Left renal pelvis (tissue), 4 donors: ENCODE results near the gene TMEM131. TPM values are rescaled to one million over a fixed set of nuclear protein-coding genes. Genes with fewer than 3 reads are reported as not detected.

Experiments
- DNase-seq, 4 donors: peaks; one replicate each; pipeline ENCODE4 v3.0.0-alpha.2; 2013; ENCODE audit warnings: low read depth in 4 of 4, low spot score in 3 of 4
- polyA plus RNA-seq, 4 donors: library from polyadenylated mRNA; unstranded; fragments of 120-200 nt; gene quantifications; one replicate each; pipeline ENCODE4 v1.2.1, GENCODE V29; 2013; ENCODE audit not compliant: insufficient read length in 4 of 4

The TMEM131 gene
- polyA plus RNA-seq, 4 donors: 46.5 to 52.6 (median 50.4) TPM

DNA sequence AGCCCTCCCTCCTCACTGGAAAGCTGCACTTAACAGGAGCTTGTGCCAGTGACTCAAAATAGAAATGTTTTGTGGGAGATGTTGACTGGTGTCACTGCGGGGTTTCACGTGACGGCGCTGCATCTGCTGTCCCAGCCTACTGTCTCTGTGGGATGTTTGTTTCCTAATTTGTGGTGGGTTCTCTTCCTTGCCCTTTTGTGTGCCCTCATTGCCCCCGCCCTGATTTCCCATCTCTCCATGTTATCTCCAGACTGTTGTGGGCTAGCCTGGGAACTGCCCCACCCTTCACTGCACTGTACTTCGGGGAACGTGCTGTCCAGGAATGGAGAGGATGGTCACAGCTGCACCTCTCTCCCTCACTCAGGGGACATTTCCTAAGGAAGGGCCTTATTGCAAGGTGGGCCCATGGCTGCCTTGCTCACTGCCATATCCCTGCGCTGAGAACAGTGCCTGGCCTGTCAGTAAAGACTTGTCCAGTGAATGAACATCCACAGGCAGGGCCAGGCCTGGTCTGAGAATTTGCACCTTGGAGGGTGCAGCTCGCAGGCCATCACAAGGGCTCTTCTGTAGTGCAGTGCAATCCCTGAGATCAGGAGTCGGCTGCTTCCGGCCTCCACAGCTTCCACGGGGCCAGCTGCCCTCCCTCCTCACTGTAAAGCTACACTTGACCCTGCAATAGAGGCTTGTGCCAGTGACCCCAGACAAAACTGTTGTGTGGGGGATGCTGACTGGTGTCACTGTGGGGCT is 264.3 kb downstream of the TMEM131 start:
- no peak for DNase-seq

- DNase-seq: no peak
Observed at GRCh38 chr2:97730245-97730644, 265.5 kb downstream of the TMEM131 start.

DNA sequence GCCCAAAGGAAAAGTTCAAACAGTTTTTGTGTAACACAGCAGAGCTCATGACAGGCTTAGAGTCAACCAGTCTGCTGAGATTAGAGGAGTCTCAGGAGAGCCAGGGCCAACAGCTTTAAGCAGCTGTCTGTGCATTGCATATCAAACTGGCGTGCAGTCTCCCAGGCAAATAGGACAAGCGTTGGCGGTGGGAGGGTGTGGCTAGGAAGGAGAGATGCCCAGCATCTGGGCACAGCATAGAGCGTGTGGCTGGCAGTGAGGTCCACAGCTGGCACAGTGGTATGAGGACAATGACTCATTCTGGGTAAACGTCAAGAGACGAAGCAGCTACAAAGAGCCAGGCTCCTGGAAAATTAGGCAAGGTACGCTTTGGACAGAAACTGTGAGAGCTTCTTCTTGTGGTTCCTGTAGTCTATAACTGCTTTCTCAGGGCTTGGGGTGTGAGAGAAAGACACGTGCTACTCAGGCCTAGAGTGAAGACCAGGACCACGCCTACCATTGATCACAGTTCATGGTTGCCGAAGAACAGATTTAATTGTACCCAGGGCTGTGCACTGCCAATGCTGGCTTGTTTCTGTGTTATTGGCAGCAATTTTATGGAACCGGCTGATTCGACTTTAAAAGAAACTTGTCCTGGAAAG is 267.5 kb downstream of the TMEM131 start:
- no peak for DNase-seq

DNA sequence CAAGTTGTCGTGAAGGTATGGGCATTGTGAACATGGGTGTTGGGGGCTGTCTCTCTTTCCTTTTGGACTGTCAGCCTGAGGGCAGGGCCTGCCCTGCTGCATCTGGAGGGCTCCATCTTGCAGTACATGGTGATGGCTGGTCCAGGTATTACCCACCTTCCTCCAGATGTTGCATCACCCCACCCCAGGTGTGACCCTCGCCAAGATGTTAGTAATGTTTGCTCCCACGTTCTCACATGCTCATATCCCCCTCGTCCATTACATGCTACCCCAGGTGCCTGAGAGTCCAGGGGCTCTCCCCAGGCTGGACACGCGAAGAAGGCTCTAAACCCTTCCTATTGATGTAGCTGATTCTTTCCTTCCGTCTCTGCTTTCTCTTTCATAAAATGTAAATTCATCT is 268.5 kb downstream of the TMEM131 start:
- DNase-seq: no peak

DNA sequence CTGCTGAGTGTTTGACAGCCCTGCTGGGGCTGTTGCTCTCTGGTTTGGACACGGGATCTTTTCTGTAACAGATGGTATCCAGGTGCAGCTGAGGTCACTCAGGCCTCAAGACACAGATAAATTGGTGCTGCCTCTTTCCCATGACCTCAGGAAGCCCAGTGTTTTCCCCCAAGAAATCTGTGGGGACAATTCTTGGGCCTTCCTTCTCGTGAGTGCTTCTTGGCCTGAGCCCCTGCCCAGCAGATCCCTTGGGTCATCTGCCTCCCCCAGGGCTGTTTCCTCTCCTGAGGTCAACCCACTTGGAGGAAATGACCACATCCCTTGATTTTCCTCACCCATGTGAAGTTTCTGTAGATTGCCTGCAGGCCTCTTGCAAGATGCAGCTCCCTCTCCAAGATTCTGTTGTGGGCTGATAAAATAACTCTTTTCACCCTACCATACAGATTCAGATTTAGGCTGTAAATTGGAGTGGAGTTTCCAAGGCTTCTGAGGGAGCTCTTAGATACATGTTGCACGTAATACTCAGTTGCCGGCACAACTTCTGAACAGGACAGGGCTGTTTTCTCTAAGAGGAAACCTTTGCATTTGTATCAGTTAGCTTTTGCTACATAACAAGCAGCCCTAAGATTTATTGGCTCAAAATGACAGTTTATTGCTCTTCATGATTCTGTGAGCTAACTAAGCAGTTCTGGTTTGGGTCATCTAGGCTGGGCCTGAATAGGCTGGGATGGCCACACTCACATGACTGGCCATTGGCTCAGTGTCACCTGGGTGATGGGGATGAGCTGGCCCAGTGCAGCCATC is 269.3 kb downstream of the TMEM131 start:
- no peak for DNase-seq

- no peak for DNase-seq
Observed at GRCh38 chr2:97724946-97725688, 270.6 kb downstream of the TMEM131 start.

- DNase-seq: no peak
Observed at GRCh38 chr2:97724501-97724900, 271.2 kb downstream of the TMEM131 start.

GRCh38 chr2:97724073-97724410 is 271.7 kb downstream of the TMEM131 start:
- DNase-seq: no peak

DNA sequence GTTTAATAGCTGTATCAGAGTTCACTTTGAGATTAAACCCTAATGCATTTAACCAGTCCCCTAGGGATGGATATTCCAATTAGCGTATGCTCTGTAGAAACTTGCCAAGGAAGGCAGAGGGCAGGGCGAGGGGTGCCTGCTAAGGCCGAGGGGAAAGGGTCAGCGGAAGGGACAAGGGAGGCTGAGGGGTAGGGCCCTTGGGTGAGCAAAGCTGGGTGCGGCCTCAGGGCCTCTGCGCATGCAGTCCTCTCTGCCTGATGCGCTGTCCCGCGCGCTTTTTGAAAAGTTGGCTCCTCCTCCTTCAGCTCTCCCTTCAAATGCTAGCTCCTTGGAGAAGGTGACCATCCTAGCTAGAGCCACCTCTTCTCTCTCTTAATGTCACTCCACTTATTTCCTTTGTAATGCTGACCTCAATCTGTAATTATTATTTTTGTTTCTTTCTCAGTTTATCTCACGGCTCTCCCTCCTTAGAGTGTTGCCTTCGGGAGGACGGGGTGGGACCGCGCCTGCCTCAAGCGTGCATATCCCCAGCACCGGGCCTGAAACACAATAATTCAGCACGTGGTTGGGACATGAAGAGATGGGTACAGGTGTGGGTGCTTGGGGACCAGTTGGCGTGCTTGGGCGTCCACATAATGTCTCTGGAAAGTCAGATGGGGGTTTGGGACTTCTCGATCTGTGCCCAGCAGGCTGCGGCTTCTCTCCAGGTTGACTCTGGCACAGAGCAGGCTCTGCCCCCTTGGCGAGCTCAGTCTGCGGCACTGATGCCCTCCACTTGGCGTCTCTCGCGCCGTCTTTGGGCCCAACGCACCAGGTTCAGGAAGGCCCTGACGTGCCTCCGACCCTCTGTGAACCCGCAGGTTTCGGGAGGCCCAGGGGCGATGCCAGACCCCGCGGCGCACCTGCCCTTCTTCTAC is 272.3 kb downstream of the TMEM131 start:
- no peak for DNase-seq

GRCh38 chr2:97722227-97722626 is 273.5 kb downstream of the TMEM131 start:
- DNase-seq: no peak

DNA sequence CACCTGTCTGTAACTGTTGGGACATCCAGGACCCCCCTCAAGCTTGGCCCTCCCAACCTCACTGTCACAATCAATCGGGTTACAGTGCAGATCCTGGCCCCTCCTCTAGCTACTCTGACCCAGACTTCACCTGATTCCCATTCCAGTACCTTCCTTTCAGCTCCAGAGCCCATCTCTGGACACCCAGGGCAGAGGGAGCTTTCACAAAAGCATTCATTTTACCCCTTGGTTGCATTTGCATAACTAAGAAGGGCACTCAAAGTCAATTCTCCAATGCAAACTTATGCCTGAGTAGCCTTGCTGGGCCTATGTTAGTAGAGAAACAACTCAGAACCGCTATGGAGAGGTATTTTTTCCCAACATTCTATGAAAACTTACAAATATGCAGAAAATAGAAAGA is 275.0 kb downstream of the TMEM131 start:
- no peak for DNase-seq

DNA sequence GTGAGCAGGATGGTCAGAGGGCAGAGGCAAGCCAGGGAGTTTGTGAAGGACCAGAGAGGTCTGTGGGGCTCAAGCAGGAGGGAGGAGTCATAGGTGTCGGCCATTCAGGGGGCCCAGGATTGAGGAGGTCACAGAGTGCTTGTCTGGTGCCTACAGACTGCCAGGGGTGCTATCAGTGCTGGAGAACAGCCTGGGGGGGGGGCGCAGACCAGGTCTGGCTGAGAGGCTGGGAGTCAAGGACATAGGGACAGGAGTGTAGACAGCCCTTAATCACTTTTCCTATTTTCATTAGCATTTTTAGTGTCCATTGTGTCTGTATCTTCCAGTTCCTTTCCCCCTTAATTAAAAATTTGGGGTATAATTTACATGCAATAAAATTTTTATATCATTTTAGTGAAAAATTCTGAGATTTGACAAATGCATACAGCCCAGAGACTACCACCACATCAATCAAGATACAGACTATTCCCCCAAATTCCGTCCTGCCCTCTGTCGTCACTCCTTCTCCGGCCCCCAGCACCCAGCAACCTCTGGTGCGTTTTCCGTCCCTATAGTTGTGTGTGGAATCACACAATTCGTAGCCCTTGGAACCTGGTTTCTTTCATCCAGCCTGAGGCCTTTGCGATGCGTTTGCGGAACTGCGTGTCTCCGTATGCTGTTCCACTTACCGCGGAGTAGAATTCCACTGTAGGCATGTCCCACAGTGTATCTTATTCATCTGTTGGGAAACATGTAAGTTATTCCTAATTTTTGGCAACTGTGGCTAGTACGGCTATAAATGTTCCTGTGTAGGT is 276.2 kb downstream of the TMEM131 start:
- no peak for DNase-seq

DNA sequence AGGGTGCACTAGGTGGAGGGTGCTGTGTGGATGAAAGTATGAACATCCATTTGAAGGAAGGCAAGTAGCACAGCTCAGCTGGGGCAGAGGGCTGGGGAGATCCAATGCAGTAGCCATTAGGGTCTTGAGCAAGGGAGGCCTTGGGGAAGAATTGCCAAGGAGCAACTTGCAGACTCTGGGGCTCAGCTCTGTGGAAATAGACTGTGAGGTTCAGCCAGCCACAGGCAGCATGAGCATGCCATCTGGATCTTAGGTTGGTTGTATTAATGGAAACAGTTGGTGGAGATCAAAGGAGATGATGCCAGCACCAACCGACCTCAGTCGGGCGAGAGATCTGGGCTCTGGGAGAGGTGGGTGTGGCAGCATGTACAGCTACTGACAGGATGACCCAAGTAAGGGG is 276.8 kb downstream of the TMEM131 start:
- DNase-seq: no peak

GRCh38 chr2:97718051-97718882 is 277.5 kb downstream of the TMEM131 start:
- DNase-seq: no peak

DNA sequence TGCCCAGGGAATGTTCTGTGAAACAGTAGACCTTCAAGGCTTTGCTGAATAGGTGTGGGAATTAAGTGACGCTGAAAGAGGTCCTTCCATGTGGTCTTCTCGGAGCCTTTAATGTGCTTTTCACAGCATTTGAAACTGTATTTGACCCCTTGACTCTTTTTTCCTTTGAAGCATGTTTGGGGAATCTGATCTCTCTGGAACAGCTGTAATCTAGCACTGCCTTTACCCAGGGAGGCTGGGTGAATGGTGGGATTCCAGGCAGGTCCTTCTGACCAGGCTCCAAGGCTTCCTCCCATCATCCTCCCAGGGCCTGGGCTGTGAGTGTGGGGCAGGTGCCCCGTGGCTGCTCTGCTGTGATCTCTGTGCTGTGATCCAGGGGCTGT is 278.1 kb downstream of the TMEM131 start:
- DNase-seq: no peak

DNA sequence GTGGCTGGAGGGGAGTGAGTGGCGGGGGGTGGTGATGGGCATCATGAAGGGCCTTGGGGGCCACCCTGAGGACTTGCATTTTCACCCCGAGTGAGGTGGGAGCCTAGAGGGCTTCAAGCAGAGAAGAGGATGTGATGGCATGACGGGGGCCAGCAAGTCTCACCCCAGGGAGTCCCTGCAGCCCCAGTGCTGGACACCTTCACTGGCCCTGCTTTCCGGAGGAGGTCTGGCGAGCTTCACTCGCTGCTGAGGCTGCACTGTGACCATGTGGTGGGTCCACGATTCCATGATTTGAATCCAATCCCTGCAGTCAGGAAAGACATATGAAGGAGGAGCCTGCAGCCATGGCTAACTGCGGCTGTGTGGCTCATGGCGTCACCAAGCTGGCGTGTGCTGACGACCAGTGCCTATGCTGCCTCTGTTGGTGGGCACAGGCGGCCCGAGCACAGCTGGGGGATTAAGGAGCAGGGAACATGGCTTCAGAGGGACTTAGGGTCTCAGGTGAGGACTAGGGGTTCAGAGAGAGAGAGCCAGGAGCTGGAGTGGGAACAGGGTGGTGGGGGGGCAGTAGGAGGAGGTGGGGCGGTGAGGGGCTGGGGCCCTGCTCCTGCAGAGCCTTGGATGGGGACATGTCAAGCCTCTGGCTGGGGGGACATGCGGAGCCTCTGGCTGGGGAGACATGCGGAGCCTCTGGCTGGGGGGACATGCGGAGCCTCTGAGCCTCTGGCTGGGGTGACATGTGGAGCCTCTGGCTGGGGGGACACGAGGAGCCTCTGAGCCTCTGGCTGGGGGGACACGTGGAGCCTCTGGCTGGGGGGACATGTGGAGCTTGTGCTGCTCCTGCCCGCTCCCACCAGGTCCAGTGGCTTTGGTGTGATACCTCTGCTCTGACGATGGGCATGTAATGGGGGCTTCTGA is 278.8 kb downstream of the TMEM131 start:
- DNase-seq: no peak

DNA sequence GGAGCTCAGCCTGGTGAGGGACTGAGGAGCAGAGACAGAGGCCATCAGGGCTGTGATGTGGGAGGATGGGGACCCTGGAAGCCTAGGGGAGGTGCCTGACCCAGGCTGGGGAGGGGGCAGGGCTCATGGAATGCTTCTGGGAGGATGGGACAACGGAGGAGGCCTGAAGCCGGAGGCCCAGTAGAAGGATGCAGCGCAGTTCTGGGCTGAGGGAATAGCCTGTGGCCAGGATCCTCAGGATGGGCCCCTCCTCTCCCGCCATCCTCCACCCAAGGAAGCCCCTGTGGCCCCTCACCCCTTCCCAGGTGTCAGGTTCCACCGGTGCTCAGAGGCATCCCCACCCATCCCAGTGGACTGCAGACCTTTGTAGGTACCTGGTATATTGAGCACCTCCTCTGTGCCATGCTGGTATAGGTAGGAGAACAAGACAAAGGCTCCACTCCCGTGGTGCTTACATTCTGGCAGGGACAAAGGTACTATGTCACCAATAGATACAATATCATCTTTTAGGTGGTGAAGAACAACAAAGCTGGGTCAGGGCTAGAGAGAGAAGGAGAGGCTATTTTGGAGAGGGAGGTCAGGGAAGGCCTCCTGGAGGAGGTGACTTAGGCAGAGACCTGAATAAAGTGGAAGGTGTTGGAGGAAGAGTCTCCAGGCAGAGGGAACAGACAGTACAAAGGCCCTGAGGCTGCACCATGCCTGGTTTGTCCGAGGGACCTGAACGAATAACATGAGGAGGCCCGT is 279.6 kb downstream of the TMEM131 start:
- DNase-seq: no peak
